ENCODE data around the gene EXOC3L4. TPM values are rescaled to one million over a fixed set of nuclear protein-coding genes. Genes with fewer than 3 reads are reported as not detected.

The EXOC3L4 gene
- total and polyA plus RNA-seq, 2 donors (not counting 3 experiments of a cell fraction or from before 2014, with no cell fraction given): not detected

DNA sequence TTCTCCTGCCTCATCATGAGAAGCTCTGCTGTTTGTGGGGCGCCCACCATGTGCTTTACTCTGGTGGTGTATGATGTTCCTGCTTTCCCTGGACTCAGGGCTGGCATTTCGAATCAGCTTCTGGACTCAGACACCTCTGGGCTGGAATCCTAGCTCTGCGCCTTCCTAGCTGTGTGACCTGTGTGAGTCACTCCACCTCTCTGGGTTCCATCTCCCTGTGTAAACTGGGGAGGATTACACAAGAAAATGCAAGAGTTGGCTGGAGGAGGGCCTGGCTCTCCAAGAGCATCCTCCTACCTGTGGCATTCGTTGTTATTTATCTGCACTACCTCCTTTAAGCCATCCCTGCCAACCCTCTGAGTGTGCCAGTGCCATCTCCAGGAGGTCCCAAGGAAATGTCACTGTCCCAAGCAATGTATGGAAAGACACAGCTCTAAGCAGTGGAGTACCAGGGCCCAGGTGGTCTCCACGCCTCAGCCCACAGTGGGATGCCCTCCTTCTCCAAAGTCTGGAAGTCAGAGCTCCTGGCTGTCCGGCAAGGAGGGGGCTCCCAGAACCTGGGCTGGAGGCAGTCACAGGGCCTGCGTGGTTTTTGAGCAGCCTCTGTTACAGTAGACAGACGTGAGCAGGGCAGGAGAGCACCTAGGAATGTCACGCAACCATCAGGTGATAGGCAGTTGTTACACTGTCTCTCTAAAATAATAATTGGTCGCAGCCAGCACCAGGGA is 21.5 kb downstream of the EXOC3L4 start:
- H3K4me3 ChIP-seq (replicated peaks in 1 of 3; ENCODE audit: insufficient read depth in 1 of 3, low read depth in 1 of 3, low read length in 3 of 3): no peak overlapping the region
- H3K4me2 ChIP-seq (ENCODE audit: insufficient read depth, low read length): no peak overlapping the region
- no TSS peak for BruUV-seq (replicated peaks)
- DNase-seq (ENCODE audit: low read depth, low spot score): no peak
- H3K9me1 ChIP-seq (replicated peaks; ENCODE audit: control insufficient read depth, extremely low read depth, insufficient read depth, low read length): no peaks in the 10 kb centered on the region
- no peak for TF ChIP-seq JUN (IDR thresholded peaks at IDR 0.05; ENCODE audit: borderline replicate concordance, insufficient read depth, insufficient read length, low read depth)
- TF ChIP-seq POLR2A (IDR thresholded peaks at IDR 0.05; ENCODE audit: low read depth, low read length): no peak
- TF ChIP-seq POLR2AphosphoS5 (IDR thresholded peaks at IDR 0.05; ENCODE audit: insufficient read depth, low read depth, low read length): no peak
- no peak for TF ChIP-seq GATA2 (IDR thresholded peaks at IDR 0.05; ENCODE audit: insufficient read depth, insufficient read length, low read depth, low read length)
- no peak for TF ChIP-seq MYC (IDR thresholded peaks at IDR 0.05; ENCODE audit: low read depth, low read length)
- TF ChIP-seq, protein P1, sequence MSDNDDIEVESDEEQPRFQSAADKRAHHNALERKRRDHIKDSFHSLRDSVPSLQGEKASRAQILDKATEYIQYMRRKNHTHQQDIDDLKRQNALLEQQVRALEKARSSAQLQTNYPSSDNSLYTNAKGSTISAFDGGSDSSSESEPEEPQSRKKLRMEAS (IDR thresholded peaks at IDR 0.05; ENCODE audit: insufficient read depth, insufficient read length): no peak
- TF ChIP-seq, protein P2, sequence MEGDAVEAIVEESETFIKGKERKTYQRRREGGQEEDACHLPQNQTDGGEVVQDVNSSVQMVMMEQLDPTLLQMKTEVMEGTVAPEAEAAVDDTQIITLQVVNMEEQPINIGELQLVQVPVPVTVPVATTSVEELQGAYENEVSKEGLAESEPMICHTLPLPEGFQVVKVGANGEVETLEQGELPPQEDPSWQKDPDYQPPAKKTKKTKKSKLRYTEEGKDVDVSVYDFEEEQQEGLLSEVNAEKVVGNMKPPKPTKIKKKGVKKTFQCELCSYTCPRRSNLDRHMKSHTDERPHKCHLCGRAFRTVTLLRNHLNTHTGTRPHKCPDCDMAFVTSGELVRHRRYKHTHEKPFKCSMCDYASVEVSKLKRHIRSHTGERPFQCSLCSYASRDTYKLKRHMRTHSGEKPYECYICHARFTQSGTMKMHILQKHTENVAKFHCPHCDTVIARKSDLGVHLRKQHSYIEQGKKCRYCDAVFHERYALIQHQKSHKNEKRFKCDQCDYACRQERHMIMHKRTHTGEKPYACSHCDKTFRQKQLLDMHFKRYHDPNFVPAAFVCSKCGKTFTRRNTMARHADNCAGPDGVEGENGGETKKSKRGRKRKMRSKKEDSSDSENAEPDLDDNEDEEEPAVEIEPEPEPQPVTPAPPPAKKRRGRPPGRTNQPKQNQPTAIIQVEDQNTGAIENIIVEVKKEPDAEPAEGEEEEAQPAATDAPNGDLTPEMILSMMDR (IDR thresholded peaks at IDR 0.05; ENCODE audit: extremely low read depth in 1 of 2, insufficient read depth in 1 of 2, low read depth in 1 of 2, low read length in 2 of 2): no peak
- TF ChIP-seq EZH2 (IDR thresholded peaks at IDR 0.05; ENCODE audit: borderline replicate concordance, low read depth, low read length, severe bottlenecking): no peak
- TF ChIP-seq FOS (IDR thresholded peaks at IDR 0.05; ENCODE audit: borderline replicate concordance, insufficient read depth, low read length): no peak
- peaks cover 7% of the 10 kb centered on the region for H3K4me1 ChIP-seq (ENCODE audit: control insufficient read depth, extremely low read depth, insufficient read depth, low read length)
- no peak overlapping the region for H2AFZ ChIP-seq (ENCODE audit: low read depth, low read length)
- H3K9ac ChIP-seq (replicated peaks; ENCODE audit: extremely low read depth, insufficient read depth, low read length): no peak overlapping the region
- H4K20me1 ChIP-seq (replicated peaks; ENCODE audit: control insufficient read depth, extremely low read depth, insufficient read depth, low read length): no peaks in the 10 kb centered on the region
- no peaks in the 10 kb centered on the region for H3K36me3 ChIP-seq (ENCODE audit: control insufficient read depth in 2 of 2, extremely low read depth in 1 of 2, insufficient read depth in 2 of 2, low read length in 2 of 2)
- ChIA-PET POLR2A (interaction anchor here (0.8 kb wide), 1 partner anchor 218 kb away, joined by 3 read pairs; the partner anchor contains the start of gene EIF5), CTCF (interaction anchor here (2.6 kb wide), 1 partner anchor 11 kb away, joined by 19 read pairs; no protein-coding TSS in a partner anchor)
- no peaks in the 10 kb centered on the region for H3K79me2 ChIP-seq (ENCODE audit: control insufficient read depth, insufficient read depth, low read length)
- H3K27me3 ChIP-seq (ENCODE audit: control insufficient read depth in 2 of 2, insufficient read depth in 2 of 2, low read length in 2 of 2): no peaks in the 10 kb centered on the region
- no peaks in the 10 kb centered on the region for H3K9me3 ChIP-seq (replicated peaks; ENCODE audit: control insufficient read depth, insufficient read depth, low read length)
- intact Hi-C loops (cut with micrococcal nuclease) (no loop called here), dilution Hi-C loops (cut with MboI; ENCODE audit: extremely low pct_ligation_motif_present, low sequenced_read_pairs) (no loop called here)
- no peak for FAIRE-seq
- no peak overlapping the region for H3K27ac ChIP-seq (ENCODE audit: insufficient read depth, low read depth, low read length)
